Activated T-cell treated with anti-CD3 and anti-CD28 coated beads for 24 hours (primary cell): ENCODE measurements around the gene RMP24.
"Not testable (repeated sequence)": the region's sequence is repeated elsewhere in the genome, so short reads cannot be mapped to it uniquely, and the experiment has no call there.

Experiments
- DNase-seq: peaks from one replicate; pipeline ENCODE4 v3.0.0-alpha.2; 2020; ENCODE audit warnings: low read depth

Gene RMP24

DNA sequence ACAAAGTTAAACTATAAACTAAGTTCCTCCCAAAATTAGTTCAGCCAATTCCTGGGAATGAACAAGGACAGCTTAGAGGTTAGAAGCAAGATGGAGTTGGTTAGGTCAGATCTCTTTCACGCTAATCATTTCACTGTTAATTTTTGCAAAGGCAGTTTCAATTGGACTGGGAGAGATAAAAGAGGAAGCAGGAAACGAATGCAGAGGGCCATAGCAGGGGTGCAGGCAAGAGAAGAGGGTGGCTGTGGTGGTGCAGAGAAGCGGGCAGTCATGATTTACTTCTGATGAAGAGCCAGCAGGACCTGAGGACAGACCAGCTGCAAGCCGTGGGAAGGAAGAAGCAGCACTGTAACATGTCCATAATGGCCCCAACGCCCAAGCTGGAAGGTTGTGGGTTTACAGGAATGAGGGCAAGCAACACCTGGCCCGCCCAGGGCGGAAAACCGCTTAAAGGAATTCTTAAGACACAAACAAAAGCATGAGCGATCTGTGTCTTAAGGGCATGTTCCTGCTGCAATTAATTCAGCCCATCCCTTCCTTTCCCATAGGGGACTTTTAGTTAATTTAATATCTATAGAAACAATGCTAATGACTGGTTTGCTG lies 4.1 kb upstream of the RMP24 start:
- no peak for DNase-seq

DNA sequence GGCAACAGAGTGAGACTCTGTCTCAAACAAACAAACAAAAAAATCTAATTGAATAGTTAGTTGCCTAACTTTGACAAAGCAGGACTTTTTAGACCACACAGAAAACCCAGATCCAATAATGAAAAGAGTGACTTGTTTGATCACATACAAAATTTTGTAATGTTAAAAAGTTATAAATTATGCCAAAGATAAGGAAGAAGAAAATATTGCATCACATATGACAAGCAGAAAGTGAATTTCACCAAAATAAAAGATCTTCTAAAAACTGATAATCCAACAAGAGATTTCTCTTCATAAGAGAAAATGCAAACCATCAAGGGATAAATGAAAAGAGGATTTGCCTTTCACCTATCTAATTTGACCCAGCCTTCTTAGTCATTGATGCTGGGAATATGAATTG lies 2.8 kb upstream of the RMP24 start:
- no peak for DNase-seq

DNA sequence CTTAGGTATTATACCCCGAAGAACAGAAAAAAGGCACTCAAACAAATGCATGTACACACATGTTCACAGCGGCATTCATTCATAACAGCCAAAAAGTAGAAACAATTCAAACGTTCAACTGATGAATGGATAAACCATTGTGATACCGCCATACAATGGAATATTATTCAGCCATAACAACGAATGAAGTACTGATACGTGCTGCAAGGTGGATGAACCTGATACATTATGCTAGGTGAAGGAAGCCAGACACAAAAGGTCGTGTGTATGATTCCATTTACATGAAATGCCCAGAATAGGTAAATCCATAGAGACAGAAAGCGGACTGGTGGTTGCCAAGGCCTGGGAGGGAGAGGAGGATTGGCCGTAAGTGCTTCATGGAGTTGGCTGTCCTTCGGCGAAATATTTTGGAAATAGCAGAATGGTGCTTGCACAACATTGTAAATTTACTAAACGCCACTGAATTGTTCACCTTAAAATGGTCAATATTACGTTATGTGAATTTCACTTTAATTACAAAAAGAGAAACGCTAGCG lies 750 bp upstream of the RMP24 start:
- DNase-seq = peak; percentile 6

DNA sequence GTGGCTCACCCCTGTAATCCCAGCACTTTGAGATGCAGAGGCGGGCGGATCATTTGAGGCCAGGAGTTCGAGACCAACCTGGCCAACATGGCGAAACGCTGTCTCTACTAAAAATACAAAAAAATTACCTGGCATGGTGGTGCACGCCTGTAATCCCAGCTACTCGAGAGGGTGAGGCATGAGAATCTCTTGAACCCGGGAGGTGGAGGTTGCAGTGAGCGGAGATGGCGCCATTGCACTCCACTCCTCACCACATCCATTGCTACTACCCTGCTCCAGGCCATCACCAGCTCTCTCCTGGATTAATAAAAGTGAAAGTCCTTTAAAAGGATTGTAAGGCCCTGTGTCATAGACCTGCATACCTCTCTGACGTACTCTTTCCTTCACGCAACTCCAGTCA lies 1.2 kb downstream of the RMP24 start:
- DNase-seq = no peak

DNA sequence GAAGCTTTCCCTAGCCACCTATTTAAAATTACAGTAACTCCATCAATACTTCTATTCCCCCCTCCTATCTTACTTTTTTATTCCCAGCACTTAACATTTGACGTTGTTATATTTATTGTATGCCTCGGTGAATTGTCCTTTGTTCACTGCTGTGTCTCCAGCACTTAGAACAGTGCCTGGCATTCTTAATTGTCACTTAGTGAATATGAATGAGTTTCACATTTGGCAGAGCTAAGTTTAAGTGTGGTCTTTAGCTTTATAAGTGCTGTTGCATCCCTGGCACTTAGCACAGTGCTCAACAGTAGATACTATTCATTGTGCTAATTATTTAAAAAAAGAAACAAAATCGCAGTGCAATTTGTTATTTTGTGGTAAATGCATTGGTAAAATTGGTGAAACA lies 1.7 kb downstream of the RMP24 start:
- no peak for DNase-seq

DNA sequence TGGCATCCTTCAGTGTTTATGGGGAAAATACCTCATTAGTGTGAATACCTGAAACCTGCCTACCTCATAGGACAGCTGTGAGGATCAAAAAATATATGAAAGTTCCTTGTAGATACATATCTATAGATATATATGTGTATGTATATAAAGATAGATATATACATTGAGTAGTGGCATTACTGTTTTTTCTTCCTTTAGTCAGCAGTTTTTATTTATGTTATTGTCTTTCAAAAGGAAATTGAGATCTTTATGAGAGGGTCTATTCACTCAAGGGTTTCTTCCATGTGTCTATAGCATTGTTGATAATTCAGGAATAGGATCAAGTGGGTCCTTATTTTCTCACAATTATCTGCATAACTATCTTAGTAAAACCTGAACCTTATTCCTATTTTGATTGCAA lies 6.6 kb downstream of the RMP24 start:
- DNase-seq = no peak

DNA sequence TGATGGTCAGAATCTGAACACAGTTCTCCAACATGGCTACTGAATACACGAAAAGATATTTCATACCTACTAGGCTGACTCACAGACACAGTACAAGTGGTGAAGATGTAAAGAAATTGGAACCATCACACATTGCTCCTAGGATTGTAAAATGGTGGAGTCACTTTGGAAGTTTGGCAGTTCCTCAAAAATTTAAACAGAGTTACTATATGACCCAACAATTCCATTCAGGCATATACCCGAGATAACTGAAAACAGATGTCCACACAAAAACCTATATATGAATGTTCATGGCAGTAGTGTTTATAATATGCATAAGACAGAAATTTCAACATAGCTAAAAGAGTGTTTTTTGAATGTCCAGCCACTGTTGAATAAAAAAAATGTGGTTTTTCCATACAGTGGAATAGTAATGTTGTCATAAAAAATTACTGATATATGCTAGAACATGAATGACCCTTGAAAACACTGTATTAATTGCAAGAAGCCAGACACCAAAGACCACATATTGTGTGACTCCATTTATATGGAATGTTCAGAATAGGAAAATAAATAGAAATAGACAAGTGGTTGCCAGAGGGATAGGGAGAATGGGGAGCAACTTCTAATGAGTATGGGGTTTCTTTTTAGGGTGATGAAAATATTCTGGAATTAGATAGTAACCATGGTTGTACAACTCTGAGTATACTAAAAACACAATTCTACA lies 10.1 kb downstream of the RMP24 start:
- no peak for DNase-seq

DNA sequence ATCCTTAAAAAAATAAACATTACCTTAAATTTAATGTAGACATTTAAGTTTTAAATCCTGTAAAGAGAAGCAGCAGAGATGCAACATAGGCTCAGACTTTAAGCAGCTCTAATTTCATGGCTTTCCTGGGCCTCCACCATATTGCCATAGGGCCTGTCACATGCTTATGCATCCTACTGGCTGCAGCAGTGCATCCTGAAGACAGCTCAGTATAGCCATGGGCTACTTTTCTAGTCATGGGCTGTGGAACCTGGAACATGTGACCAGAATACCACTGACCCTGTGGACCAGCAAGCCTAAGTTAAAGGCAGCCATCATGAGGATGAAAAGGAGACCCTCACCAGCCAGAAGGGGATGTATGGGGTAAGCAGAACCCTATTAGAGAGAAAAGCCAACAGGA lies 10.7 kb downstream of the RMP24 start:
- DNase-seq = no peak

DNA sequence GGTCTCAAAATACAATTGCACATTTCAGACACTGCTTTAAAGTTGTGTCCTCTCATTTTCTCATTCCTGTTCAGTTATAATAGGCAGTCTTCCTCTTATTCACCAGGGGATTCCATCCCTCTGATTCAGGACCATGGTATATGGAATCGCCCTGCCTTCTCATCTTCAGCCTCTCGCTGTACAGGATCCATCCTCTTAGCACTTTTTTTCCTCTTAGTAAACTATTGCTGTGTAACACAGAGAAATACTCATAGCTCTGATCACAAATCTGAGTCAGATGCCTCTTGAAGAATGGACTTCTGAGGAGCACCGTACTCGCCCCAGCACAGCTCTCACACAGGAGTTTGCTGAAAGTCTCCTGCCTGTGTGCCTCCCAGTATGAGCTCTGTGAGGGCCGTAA lies 11.3 kb downstream of the RMP24 start:
- DNase-seq = no peak

DNA sequence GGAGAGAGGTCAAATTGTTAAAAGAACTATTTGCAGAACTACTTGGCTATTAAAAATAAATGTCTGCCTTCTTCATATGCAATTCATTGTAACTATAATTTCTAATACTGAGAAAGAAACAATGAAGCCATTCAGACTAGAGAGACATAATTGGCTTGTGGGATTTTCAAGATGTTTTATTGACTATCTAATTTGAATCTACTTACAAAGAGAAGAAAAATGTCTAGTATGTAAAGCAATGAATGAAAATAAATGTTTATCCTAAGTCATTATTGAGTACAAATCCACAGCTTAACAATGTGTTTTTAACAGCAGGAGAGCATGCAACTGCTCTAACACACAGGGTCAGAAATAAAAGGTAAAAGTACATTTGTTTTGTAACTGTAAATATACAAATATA lies 19.2 kb downstream of the RMP24 start:
- no peak for DNase-seq

DNA sequence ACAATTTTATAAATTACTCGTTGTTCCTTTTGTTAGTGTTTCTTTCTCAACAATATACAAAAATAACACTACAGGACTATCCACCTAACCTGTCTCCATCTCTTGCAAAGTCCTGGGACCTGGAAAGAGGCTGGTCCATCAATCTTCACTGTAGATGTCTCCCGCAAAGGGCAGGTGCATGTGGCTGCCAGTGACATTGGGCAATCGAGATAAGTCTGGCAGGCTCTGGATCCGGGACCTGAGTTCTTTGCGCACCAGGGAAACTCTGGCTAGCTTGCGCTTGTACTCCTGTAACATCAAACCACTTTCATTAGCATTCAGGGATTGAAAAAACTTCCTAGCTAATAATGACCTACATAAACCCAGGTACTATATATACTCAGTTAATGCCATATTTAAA lies 20.5 kb downstream of the RMP24 start:
- DNase-seq = no peak

DNA sequence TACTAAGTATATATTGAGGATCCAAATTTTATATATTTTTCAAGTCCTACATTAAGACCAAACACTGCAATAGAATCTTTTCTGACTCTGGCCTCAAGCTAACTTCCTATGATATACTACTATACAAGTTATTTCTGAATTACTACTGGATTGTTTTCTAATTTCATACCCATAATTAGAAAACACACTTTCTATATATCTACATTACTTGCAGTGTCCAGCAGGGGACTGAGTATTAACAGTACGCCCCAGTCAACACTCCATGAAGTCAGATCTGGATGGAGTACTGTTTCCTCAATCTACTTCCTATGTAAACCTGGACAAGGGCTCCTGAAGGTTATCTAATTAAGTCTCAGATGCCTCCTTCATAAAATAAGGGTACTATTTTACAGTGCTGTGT lies 26.5 kb downstream of the RMP24 start:
- no peak for DNase-seq

DNA sequence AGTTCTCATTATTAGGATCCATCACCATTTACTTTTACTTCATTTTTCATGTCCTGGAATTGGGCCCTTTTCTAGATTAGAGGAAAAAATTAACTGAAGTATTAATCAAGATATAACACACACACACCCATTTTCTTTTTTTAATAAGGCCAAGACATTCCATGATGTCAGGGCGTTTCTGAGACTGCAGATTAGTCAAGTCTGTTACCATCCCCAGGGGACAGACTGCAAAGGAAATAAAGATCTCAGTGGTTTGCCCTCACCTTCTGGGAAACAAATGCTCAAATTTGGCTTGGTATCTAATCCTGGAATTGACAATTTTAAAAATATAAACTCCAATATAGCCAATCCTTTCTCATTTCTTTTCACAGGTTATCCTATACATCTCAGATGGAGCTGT lies 27.4 kb downstream of the RMP24 start:
- DNase-seq = no peak

DNA sequence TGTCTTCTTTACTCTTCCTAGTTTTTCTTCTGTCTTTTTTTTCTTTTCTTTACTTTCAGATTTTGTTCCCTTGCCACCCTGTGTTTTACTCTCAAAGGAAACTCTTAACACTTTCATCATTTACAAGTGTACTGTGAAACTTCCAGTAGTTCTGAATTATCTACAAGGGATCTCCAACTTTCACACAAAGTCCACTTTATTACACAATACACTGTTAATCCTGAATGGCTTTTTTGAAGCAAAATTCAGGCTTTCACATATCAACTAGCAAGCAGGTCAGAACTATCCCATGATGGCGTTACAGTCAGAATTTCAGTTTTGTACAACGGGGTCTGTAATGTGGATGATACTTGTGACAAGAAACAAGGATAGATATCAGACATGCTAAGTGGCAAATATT lies 34.5 kb downstream of the RMP24 start:
- DNase-seq = no peak

DNA sequence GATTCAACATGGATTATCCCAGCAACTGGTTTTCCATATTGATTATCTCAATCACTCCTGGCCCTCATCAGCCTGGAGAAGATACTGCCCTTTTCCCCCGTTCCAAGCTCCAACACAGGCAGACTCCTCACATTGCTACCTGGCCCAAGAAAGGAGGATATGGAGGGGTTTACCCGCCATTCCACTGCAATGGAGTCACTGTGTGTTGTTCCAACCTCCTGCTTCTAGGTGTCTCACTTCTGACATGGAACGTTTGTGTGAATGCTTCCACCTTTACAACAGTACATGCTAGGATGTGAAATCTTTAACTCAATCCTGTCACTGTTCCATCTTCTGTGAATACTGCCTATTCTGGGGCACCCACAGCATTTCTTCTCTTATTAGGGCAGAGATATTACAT lies 36.7 kb downstream of the RMP24 start:
- no peak for DNase-seq

DNA sequence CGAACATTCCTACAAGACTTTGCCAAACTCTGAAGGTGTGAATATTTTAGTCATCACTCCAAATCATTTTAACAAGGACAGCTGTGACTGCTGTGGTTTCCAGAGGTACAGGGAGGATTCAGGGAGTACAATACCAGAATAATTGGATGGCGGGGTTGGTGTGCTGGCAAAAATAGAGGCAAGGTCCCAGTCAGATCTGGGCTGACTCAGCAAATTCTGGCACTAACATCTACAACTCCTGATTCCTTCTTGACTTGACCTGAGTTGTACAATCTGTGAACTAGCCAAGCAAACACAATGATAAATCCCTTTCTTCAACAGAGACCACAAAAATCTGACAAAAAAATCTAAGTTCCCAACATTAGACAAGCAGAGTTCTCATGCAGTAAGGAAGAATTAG lies 40.4 kb downstream of the RMP24 start:
- no peak for DNase-seq

DNA sequence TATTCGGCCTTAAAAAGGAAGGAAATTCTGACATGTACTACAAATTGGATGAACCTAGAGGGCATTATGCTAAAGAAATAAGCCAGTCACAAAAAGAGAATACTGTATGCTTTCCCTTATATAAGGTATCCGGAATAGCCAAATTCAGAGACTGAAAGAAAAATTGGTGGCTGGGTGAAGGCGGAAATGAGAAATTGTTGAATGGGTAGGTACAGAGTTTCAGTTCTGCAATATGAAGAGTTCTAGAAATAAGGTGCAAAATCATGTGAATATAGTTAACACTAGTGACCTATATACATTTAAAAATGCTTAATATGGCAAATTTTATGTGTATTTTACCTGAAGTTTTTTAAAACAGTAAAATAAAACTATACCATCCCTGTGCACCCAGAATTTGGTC lies 43.1 kb downstream of the RMP24 start:
- DNase-seq = no peak

DNA sequence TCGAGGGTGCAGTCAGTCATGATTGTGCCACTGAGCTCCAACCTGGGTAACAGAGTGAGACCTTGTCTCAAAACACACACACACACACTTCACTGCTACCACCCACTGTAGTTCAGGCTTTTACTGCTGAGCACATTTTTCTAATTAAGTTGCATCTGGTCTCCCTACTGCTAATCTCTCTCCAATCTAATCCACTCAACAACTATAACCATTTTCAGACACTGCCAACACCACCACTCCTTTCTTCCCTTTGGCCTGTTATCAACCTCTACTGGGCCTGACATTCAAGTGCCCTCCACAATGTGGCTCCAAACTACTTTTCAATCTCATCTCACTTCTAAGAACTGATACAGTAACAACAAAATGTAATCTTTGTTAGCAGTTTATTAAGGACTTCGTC lies 44.8 kb downstream of the RMP24 start:
- no peak for DNase-seq

DNA sequence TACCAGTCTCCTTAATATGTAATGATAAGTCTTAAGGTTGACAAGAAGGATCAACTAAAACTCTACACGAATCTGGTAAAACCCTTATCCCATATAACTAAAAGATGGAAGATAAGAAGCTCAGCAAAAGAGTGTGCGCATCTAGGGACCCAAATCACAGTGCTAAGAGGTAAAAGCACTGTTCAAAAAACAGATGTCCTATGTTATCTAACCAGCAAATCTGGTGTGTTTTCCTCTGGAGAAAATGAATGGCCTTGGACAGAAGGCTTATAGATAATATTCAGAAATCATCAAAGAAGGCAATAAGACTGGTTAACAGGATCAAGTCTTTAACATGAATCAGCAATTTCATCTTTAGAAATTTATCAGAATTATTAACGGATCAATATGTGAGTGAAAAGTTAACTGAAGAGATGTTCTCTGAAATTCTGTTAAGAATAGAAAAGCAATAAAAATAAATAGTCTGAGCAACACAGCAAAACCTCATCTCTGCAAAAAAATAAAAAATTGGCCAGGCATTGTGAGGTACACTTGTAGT lies 47.8 kb downstream of the RMP24 start:
- no peak for DNase-seq

DNA sequence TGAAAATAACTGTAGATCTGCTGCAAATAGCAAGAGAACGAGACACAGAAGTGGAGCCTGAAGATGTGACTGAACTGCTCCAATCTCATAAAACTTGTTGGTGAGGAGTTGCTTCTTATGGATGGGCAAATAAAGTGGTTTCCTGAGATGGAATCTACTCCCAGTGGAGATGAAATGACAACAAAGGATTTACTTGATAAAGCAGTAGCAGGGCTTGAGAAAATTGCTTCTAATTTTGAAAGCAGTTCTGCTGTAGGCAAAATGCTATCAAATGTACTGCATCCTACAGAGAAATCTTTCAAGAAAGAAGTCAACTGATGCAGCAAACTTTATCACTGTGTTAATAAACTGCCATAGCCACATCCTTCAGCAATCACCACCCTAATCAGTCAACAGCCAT lies 50.9 kb downstream of the RMP24 start:
- no peak for DNase-seq

DNA sequence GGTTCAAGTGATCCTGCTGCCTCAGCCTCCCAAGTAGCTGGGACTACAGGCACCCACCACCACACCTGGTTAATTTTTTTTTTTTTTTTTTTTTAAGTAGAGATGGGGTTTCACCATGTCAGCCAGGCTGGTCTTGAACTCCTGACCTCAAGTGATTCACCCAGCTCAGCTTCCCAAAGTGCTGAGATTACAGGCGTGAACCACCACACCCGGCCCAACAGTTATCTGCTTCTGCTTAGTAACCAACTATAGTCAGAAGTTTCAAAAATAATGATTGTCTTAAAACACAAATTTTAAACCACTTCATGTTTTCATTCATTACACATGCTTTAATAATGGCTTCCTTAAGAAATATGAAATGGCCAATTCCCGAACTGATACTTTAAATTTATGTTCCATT lies 51.8 kb downstream of the RMP24 start:
- not testable (repeated sequence) for DNase-seq

DNA sequence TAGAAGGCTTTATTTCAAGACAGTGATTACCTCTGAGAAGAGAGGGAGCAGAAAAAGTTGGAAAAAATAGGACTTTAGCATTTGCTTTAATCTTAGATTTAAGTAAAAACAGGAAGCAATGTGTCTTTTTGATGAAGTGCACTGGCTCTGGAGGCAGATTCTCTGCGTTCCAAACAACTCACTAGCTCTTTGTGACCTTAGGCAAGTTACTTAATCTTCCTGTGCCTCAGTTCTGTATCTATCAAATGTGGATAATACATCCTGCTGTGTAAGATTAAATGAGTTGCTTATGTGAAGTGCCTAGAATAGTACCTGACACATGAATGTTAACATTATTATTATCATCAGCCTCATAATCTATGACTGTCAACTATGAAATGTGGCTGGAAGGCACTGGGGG lies 52.5 kb downstream of the RMP24 start:
- DNase-seq = no peak

DNA sequence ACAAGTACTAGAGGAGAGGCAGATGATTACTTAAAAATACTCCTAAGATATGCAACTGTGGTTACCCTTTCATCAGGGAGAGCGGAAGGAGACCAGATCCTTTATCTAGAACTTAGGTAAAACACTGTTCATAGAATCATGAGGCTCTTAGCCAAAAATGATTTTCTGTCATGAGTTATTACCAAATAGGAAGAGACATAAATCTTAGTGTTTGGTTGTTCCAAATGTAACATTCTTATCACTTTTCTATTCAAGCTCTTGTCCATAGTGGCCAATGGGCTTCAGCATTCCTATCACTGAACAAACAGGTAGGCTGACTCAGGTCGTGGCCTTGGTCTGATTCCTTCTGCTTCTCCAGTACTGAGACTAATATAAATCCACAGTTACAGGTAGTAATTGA lies 56.4 kb downstream of the RMP24 start:
- no peak for DNase-seq
